Kasumi-1 (cell line): ENCODE measurements around the gene GALNT10.

ENCODE experiments used
- DNase-seq, 2 experiments: peaks; one replicate each; lab custom pipeline; 2025; lab: John Stamatoyannopoulos, UW

Gene GALNT10

GRCh38 chr5:154236536-154237375 lies 46.2 kb downstream of the GALNT10 start:
- no peak for DNase-seq

GRCh38 chr5:154237376-154237743 lies 46.8 kb downstream of the GALNT10 start:
- DNase-seq: no peak

GRCh38 chr5:154237946-154238345 lies 47.4 kb downstream of the GALNT10 start:
- no peak for DNase-seq

- no peak for DNase-seq
Observed at GRCh38 chr5:154238776-154239481, 48.4 kb downstream of the GALNT10 start.

- DNase-seq: no peak
Observed at GRCh38 chr5:154240595-154240994, 50.1 kb downstream of the GALNT10 start.

- no peak for DNase-seq
Observed at GRCh38 chr5:154241021-154241420, 50.5 kb downstream of the GALNT10 start.

GRCh38 chr5:154242442-154242841 lies 51.9 kb downstream of the GALNT10 start:
- no peak for DNase-seq

DNA sequence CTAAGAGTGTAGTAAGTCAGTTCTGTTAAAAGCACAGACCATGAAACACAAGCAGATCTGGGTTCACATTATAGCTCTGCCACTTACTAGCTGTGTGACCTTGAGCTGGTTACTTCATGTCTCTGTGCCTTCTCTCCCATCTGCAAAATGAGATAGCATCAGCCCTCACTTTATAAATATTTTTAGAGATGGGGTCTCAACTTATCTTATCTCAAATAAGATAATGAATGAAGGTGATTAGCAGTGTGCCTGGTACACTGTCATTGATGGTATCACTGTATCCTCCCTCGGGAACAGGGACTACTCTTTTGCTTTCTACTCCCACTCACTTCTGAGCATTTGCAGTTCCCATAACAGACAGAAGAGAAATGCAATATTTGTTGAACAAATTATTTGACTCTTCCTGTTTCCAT lies 52.4 kb downstream of the GALNT10 start:
- no peak for DNase-seq

- no peak for DNase-seq
Observed at GRCh38 chr5:154243736-154244135, 53.2 kb downstream of the GALNT10 start.

- no peak for DNase-seq
Observed at GRCh38 chr5:154244476-154244875, 53.9 kb downstream of the GALNT10 start.

DNA sequence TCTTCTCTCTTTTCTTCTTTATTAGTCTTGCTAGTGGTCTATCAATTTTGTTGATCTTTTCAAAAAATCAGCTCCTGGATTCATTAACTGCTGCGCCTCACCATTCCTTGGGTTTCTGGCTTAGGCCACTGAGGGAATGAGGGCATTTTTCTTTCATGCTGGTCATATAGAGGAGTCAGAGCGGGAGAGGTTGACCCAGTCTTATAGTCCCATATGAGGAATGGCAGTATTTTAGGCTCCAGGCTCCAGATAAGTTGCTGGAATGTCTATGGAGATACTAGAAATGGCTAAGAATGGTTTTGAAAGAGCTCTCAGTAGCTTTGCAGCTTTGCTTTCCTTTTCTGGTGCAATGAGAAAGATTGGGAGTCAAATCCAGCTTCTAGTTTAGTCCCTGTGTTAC lies 58.2 kb downstream of the GALNT10 start:
- DNase-seq: no peak

- DNase-seq: no peak
Observed at GRCh38 chr5:154249826-154250225, 59.3 kb downstream of the GALNT10 start.

- DNase-seq: no peak
Observed at GRCh38 chr5:154251529-154251928, 61.0 kb downstream of the GALNT10 start.

DNA sequence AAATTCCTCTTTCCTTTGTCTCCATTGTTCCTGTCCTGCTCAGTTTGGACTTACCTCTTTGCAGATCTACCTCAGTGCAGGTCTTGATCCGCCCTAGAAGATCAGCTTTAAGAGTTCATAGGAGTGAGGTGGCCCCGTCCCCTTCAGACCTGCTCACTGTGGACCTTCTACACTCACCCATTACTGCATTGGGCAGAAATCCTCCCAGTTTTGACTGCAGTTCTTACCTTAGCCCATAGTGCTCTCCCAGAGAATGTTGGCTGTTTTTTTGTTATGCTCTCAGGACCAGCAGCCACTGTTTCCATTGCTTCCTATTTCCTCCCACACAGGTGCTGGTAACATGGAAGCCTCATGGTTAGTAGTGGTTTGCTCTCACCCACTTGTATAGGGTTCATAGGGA lies 63.3 kb downstream of the GALNT10 start:
- no peak for DNase-seq

DNA sequence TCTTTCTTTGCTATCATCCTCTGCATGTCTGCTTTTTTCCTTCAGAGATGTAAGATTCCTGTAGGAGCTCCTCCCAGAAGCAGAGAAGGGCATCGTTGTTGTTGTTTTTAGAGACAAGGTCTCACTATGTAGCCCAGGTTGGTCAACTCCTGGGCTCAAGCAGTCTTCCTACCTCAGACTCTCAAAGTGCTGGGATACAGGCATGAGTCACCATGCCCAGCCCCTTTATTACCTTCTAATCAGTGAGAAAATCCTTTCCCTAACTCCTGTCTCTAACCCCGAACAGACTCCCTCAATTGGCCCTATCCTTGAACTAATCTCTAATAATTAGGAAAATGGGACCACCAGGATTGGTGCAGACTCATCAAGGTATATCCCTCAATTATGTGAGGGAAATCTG lies 64.4 kb downstream of the GALNT10 start:
- DNase-seq: no peak

DNA sequence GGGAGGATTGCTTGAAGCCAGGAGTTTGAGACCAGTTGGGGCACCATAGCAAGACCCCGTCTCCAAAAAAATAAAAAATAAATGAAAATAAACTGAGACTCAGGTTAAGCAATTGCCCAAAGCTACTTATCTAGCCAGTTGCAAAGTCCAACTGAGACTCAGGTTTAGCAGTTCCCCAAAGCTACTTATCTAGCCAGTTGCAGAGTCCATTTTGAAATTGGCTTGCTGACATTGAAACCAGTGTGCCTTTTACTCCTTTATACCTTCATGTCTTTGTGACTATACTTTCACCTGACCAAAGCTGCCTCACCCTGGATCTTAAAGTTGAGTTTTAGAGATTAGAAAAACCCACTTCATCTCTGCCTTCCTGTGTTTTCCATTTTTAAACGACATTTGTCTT lies 66.5 kb downstream of the GALNT10 start:
- DNase-seq: no peak

DNA sequence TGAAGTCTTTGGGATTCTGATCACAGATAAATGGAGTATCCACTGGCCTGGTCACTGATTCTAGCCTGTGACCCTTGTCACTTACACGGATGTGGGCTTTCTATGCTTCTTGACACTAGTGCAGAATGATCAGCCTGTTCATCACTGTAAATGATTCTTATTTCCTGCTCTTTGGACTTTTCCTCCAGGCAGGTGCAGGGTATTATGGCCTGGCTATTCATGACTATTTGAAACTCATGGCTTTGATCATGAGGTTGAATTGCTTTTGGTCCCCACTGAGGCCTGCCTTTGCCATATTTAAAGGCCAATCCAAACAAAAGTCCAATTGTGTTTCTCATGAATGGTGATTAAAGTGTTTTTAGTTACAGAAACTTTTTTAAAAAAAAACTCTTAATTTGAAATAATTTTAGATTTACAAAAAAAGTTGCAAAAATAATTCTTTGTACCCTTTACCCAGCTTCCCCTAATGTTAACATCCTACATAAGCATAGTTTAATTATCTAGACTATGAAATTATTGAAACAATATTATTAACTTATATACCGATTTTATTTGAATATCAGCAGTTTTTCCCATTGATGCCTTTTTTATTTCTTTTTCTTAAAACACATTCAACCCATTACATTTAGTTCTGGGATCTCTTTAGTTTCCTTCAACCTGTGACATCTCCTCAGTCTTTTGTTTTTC lies 68.1 kb downstream of the GALNT10 start:
- DNase-seq: no peak

DNA sequence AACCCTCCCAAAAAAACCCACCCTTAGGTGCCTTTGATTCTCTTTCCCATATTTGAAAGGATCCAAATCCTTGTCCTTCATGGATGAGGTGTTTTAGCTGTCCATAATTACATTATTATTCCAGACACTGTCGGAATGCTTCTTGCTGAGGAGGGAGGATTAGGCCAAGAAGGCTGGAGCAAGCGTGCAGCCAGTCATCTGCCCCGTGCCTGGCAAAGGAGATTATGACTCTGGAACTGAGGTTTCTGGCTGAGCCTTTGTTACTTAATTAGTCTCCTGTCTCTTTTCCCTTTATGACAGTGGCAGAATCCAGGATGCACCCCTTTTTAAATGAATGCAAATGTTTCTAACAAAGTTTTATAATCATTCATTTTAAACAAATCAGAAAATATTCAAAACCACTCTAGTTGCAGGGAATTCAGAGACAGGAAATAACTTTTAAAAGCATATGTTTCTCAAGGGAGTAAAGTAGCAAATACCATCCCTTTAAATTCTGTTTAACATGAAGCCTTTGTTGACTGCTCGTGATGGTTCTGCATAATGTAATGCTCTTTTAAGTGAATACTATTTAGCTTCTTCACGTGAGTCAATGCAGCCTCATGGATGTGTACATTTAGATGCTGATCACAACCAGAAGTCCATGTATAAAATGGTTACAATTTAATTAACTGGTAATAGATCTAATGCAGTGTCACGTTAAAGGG lies 69.8 kb downstream of the GALNT10 start:
- DNase-seq: no peak

DNA sequence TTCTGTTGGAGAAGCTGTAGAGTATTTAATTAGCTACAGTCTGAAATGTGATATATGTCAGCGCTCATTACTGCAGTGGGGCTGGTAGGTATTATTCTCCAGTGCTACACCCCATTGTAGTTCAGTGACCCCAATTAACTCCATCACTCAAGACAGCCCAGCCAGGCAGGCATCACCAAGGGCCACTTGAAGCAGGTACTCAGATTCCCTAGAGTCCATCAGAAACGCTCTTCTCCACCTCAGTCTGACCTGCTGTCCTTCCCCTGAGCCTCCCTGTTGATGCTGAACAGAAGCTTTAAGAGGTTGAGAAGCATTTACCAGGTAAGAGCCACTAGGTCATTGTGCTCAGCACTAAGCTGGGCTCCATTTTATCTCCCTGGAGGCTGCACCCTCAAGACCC lies 71.8 kb downstream of the GALNT10 start:
- no peak for DNase-seq

DNA sequence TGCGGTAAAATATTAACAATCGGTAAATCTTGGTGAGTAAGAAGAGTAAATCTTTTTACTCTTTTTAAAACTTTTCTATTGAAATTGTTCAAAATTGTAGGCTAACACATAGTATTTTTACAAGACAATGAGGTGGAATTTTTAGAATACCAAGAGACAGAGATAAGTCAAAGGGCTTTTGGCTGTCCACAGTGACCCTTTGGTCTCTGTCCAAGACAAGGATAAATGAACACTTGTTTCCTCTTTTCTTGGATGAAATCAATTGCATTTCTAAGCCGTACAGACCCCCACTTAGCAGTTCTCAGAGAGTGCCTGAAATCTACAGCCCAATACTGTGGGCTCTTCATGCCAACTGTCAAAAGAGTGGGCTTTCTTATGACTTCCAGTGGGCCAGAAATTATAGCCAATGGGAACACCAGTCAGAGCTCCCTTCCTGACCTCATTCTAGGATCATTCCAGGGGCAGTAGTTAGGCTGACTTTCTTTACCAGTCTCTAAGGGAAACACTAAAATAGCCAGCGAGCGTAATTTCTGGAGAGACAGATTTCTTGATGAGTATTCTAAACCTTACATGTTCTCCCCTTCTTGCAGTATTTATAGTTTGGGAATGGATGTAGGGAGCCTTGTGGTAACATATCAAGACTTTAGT lies 74.1 kb downstream of the GALNT10 start:
- no peak for DNase-seq

GRCh38 chr5:154265197-154265773 lies 74.8 kb downstream of the GALNT10 start:
- no peak for DNase-seq
